ENCODE data around the gene CLCC1.
A peak's percentile ranks its signal among the peaks of the same experiment; 100 is the strongest.
"Not testable (repeated sequence)": the region's sequence is repeated elsewhere in the genome, so short reads cannot be mapped to it uniquely, and the experiment has no call there.

The CLCC1 gene, protein sequence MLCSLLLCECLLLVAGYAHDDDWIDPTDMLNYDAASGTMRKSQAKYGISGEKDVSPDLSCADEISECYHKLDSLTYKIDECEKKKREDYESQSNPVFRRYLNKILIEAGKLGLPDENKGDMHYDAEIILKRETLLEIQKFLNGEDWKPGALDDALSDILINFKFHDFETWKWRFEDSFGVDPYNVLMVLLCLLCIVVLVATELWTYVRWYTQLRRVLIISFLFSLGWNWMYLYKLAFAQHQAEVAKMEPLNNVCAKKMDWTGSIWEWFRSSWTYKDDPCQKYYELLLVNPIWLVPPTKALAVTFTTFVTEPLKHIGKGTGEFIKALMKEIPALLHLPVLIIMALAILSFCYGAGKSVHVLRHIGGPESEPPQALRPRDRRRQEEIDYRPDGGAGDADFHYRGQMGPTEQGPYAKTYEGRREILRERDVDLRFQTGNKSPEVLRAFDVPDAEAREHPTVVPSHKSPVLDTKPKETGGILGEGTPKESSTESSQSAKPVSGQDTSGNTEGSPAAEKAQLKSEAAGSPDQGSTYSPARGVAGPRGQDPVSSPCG

DNA sequence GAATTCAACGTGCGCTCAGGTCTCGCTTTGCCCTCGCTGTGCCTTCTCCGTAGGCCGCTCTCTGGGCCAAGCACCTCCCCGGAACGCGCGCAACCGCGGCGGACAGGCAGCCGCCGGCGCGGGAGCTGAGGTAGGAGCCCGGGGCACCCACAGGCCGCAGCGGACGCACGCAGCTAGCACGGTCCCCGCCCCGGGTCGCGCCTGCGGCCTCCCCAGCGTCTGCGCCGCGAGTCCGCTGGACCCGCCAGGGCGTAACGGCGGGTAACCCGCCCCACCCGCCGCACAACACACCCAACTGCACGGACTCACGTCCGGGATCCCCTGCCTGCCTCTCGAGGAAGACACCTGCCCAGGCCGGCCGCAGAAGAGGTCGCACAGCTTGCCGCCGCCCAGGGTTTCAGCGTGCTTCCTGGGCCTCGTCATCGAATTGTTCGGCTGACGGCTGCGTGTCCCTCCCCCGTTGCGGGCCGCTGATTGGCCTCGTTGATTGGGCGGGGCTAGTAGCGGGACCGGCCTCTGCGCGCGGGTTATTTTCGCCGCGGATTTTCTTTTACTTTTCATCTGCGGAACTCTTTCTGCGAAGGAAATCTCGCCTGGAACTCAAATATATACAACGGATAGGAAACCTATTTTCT lies at the start of gene CLCC1:
TSS of gene CLCC1 (minus strand) at position 433 of the 635 bp plus-strand sequence. CDS start 13,047 bp downstream, outside the sequence.
- DNase-seq, result peak; percentile 89 to 94

DNA sequence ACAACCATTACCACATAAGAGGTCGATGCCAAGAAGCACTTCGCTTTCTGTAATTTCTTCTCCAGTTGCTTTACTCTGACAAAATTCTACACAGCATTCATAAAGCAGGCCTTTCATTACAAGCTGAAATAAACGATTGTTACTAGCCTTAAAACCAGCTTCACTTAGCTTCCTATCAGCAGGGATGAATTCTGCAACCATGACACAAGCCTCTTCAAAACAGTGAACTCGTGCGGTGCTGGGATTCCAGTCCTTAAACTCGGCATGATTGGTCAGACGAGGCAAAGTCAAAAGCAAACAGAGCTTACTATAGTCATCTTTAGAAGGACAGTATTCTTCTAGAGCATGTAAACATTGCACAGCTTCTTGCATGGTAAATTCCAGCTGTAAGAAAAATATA lies 48.1 kb upstream of the CLCC1 start:
- DNase-seq, result no peak

DNA sequence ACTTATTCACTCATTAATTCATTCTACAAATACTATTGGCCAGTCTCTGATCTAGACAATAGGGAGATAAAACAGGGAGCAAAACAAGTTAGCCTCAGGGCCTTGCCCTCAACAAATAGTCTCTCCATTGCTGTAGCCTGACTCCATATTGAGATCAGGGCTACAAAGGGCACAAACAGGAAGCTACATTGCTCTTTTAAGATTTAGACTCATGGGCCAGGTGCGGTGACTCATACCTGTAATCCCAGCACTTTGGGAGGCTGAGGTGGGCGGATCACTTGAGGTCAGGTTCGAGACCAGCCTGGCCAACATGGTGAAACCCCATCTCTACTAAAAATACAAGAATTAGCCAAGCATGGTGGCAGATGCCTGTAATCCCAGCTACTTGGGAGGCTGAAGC lies 33.3 kb upstream of the CLCC1 start:
- not testable (repeated sequence) for DNase-seq

DNA sequence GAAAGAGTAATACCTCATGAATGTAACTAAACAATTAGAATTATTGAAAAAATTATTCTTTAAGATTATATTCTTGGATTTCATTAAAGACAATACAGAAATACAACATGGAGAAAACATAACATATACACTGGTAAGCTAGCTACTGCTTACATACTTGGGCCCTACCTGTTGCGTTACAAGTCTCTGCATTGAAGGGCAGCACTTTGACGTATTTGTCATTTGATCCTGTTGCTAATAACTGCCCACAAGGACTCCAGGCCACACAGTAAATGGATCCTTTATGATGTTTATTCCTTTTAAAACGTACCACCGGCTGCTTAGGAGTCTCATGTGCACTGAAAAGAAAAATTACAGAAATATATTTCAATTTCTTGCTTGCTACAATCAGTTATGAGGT lies 19.8 kb upstream of the CLCC1 start:
- no peak for DNase-seq

DNA sequence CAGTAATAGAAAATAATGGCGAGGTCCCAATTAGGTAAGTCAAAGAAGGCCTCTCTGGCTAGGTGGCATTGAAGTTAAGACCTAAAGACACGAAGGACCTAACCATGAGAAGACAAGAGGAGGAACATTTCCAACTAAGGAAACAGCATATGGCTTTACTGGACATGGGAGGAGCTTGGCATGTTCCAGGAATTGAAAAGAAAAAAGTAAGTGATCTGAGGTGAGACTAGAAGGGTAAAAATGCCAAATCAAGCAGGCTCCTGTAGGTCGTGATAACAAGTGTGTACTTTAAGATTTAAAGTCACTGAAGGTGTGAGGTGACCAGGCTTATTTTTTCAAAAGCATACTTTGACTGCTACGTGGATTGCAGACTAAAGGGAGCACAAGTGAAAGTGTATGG lies 13.4 kb upstream of the CLCC1 start:
- no peak for DNase-seq

DNA sequence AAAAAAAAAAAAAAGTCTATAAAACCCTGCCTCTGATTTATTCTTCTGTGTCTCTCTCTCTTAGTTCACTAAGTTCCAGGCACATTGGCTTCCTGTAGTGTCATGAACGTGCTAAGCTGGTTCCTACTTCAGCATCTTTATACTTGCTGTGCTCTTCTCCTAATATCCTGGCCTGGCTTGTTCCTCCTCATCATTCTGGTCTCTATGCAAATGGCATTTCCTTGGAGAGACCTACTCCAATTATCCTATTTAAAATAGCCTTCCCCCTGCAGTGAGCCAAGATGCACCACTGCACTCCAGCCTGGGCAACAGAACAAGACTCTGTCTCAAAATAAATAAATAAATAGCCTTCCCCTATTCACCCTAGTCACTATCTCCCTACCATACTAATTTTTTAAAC lies 9.7 kb upstream of the CLCC1 start:
- DNase-seq, result no peak

DNA sequence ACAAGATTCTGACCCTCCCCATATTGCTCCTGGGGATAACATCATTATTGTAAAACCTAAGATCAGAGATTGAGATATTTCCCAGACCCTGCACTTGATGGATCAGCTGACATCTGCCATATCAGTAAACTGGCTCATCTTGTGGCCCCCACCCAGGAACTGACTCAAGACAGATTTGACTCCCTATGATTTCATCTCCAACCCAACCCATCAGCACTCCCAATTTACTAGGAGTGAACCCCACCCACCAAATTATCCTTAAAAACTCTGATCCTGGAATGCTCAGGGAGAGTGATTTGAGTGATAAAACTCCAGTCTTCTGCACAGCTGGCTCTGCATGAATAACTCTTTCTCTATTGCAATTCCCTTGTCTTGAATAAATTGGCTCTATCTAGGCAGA lies 6.1 kb upstream of the CLCC1 start:
- no peak for DNase-seq

DNA sequence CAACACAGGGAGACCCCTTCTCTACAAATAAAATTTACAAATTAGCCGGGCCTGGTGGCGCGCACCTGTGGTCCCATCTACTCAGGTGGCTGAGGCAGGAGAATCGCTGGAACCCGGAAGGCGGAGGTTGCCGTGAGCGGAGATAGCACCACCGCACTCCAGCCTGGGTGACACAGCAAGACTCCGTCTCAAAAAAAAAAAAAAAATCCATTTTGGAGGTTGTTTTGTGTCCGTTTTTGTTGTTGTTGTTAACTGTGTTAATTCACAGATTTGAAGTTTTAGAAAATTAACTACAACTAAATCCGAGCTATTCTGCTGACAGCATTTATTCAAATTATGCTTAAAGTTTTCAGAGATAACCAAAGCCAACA lies 618 bp downstream of the CLCC1 start:
- DNase-seq, result no peak

DNA sequence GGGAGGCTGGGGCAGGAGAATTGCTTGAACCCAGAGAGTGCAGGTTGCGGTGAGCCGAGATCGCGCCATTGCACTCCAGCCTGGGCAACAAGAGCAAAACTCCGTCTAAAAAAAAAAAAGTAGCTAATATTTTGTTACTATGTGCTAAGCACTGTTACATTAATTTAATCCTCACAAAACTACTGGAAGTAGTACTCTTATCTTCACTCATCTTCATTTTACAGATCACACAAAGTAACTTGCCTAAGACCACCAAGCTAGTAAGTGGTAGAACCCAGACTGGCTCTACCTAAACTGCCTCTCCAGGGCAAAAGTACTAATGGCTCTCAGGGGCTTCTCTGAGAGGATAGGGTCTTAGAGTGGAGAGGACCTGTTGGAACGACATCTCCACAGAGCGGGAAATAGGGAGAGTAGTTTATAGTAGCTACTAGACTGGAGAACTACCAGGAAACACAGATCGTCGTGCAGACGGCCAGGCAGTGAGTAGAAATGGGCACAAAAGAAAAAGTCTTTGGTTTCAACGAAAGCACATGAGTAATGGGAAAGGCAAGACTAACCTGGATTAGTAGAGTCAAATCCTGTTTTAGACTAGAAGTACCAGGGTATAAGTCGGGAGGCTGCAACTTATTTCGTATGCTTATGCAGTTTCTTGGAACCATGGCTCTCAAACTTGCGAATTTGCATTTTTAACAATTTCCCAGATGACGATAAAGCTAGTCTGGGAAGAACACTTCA lies 1.4 kb downstream of the CLCC1 start:
- no peak for DNase-seq

DNA sequence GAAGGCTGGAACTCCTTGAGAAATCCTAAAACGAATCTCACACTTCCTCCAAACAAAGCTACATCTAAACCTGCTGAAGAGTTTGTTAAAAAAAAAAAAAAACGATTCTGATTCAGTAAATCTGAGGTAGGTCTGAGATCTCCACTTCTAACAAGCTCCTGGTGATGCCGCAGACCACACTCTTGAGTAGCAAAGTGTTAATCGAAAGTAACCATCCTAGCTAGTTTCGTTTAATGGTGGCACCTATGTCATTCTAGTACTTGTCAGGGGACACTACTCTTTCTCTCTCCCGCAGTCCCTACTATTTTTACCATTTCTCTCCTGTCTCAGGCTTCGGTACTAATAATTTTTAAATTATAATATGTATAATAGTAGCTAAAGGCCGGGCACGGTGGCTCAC lies 2.1 kb downstream of the CLCC1 start:
- no peak for DNase-seq

DNA sequence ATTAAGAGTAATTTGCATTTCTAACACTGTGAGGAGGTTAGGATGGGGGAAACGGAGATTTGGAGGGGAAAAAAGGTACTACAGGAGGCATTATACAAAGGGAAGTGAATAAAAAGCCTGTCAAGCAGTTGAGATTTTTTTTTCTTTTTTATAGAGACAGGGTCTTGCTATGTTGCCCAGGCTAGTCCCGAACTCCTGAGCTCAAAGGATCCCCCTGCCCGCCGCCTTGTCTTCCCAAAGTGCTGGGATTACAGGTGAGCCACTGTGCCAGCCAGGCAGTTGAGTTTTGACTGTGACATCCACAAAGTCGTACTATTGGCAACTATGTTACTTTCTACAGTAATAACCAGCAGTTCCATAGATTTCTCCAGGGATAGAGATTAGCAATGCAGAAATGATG lies 2.6 kb downstream of the CLCC1 start:
- DNase-seq, result no peak

DNA sequence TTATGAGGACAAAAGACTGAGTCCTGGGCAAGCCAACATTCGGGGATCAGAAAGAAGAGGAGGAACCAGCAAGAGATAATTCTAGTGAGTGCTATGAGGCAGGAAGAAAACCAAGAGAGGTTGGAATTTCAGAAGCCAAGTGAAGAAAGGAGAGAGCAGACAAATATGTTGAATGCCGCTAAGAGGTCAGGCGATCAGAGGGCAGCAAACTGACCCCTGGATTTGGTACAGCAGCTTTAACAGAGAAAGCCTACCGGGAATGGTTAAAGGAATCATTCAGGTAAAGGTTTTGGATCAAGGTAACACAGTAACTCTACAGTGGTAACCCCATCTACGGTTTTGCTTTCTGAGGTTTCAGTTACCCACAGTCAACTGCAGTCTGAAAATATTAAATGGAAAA lies 5.4 kb downstream of the CLCC1 start:
- DNase-seq, result no peak

DNA sequence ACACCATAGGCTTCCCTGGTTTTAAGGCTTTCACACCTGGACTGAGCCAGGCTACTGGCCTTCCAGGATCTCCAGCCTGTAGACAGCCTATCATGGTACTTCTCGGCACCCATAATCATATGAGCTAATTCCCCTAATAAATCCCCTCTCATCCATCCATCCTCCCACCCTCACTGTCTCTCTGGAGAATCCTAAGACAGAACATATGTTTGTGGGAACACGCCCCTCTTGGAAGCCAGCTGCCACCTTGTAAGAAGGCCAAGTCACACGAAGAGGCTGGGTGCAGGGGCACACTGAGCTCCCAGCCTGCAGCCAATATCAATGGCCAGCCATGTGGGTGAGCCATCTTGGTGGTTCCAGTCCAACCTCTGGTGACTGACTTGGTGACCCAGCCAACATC lies 7.4 kb downstream of the CLCC1 start:
- DNase-seq, result peak in 1 of 2 experiments; percentile 59

DNA sequence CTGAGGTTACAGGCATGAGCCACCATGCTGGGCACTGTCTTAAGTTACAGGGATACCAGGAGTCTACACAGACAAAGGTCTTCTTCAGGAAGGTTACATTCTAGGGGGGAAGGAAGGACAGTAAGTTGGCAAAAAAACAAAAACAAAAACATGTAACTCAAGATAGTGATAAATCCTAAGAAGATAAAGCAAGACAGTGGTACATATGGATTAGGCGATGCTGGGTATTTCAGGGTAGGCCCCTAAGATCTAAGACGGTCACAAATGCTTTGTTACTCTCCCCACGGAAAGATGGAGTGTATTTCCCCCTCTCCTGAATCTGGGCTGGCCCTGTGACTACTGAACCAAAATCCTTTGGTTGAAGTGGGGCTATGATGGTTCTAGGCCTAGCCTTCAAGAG lies 8.2 kb downstream of the CLCC1 start:
- no peak for DNase-seq

DNA sequence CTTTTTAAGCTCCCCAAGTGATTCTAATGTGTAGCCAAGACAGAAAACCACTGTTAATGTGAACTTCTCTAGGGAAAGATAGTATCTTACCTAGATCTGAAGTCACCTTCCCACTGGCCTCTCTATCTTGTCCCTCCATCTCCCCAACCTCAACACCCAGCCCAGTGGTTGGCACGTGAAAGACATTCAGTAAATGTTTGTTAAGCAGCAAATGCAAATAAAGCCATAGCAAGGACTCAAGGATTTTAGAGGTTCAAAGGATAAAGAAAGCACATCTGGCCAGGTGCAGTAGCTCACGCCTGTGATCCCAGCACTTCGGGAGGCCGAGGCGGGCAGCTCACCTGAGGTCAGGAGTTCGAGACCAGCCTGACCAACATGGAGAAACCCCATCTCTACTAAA lies 9.8 kb downstream of the CLCC1 start:
- DNase-seq, result no peak

DNA sequence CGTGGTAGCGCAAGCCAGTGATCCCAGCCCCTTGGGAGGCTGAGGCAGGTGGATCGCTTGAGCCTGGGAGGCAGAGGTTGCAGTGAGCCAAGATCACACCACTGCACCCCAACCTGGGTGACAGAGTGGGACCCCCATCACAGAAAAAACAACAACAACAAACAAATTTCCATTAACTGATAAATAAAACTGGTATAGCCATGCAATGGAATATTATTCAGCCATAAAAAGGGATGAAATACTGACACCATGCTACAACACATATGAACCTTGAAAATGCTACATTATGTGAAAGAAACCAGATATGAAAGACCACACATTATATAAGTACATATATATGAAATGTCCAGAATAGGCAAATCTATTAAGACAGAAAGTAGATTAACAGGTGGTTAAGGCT lies 12.0 kb downstream of the CLCC1 start:
- no peak for DNase-seq

DNA sequence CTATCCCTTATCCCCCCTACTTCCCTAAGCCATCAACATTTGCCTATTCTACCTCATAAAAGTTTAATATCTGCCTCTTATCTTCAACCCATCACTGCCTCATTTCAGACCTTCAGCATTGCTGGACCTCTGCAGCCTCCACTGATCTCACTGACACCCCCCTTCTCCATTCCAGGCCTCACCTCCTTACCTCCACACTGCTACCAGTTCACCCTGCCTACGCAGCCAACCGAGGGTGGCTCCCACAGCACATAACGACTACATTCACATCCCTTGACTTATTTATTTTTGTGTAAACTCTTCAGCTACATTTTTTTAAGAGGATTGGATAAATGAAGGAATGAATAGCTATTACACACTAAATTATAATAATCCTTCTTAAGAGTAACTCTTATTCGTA lies 14.2 kb downstream of the CLCC1 start:
- no peak for DNase-seq

DNA sequence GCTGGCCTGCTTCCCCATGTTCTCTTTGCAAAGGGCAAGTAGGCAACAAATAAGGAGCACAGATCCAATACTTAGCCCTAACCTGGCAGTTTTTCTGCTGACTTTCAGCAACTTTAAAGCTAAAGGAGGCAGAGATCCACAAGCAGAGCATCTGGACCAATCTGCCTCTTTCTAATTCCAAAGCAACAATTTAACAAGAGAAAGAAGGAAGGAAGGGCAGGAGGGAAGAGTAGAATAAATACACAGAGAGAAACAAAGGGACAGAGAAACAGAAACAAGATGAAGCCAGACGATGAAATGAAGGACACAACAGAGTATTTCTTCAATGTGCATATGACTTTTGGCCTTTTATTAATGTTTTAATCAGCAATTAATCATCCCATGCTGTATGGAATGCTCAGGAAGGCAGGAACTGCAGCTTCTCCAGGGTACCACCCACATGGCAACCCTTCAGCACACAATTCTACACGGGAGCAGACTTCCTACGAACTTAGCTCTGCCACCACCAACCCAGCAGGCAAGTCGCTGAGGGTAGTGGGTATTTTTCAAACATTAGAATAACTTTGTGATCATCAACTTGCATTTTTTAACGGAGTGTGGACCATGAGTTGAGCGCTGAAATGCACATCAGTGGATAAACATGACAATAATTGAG lies 15.3 kb downstream of the CLCC1 start:
- no peak for DNase-seq

DNA sequence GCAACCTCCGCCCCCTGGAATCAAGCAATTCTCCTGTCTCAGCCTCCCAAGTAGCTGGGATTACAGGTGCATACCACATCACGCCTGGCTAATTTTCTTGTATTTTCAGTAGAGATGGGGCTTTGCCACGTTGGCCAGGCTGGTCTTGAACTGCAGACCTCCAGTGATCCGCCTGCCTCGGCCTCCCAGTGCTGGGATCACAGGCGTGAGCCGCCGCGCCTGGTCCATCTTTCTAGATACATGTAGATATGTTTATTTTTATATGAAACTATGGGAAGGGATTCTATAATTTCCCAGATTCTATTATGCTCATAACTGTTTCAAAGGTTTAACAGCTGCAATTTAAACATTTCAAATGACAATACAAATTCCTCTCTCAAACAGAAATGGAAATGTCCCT lies 27.1 kb downstream of the CLCC1 start:
- DNase-seq, result no peak

DNA sequence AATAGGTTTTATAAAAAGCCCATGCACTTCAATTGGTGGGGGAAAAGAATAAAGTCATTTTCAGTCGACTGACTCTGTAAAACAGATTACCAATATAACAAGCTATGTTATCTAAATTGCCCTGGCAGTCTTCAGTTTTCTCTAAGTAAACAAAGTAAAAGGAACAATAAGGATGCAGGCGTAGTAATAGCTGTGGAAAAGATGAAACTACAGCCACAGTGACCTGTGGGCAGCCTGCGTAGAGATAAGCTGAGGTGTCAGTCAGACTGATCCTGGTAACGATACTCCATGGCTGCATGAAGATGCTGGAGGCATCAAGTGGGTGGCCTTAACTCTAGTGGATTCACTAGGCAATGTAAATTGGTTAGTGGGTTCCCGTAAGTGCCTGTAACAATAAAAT lies 29.3 kb downstream of the CLCC1 start:
- DNase-seq, result no peak

DNA sequence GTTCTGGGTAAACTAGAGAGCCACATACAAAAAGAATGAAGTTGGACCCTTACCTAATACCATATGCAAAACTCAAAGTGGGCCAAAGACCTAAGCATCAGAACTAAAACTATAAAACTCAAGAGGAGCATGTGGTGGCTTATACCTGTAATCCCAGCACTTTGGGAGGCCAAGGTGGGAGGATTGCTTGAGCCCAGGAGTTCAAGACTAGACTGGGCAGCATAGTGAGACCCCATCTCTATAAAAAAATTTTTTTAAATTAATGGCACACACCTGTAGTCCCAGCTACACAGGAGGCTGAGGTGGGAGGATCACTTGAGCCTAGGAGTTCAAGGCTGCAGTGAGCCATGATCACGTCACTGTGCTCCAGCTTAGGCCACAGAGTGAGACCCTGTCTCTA lies 35.7 kb downstream of the CLCC1 start:
- DNase-seq, result not testable (repeated sequence)

DNA sequence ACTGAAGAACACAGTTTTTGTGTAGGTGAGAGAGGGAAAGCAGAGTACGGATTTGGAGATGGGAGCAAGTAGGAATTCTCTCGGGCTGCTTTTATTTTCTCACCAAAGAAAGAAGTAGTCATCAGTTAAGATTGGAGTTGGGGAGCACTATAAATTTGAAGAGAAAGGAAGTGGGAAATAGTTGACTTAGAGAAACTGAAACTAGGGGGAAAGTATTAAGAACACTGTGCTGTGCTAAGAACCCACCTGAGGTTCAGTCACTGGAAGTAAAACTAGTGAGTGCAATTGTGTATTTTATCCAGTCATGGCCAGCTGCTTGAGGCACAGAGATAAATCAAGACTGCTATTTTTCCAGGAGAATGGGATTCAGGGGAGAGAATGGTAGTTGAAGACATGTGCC lies 37.4 kb downstream of the CLCC1 start:
- no peak for DNase-seq

DNA sequence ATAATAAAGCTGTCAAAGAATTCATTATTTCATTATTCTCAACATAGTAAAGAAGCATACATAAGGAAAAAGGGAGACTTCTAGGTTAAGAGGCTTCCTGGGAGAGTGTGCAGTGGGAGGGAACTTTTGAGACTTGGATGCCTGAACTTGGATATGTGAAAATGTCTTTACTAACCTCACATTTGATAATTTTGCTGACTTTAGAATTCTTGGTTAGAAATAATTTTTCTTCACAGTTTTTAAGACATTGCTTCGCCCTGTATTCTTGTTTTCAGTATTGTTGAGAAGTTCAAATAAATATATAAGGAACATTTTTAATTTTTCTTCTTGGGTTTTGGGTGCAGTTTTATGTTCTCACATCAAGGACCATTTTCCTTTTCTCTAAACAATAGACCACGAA lies 46.5 kb downstream of the CLCC1 start:
- no peak for DNase-seq
